LNCaP clone FGC (cell line): Measurements from ENCODE around the gene FBXO31.

Source experiments
- DNase-seq: peaks from one replicate; pipeline ENCODE4 v3.0.0-alpha.2; 2011; ENCODE audit warnings: low read depth
- H3K4me3 ChIP-seq: 2 replicates; pipeline ENCODE4 v1.5.1; 2011; ENCODE audit warnings: mild to moderate bottlenecking, low read depth, low read length, control low read depth
- CTCF ChIP-seq: IDR thresholded peaks from 2 replicates; pipeline ENCODE4 v1.5.1; 2012; ENCODE audit warnings: mild to moderate bottlenecking; ENCODE audit not compliant: control insufficient read depth, insufficient read depth; ENCODE audit errors: extremely low read depth

FBXO31 gene

GRCh38 chr16:87360862-87361610, 22.5 kb downstream of the FBXO31 start:
- no peak for TF ChIP-seq CTCF
- DNase-seq: no peak
- no peak overlapping the region for H3K4me3 ChIP-seq

- no peak for TF ChIP-seq CTCF
- no peak for DNase-seq
- H3K4me3 ChIP-seq: no peak overlapping the region
Observed at GRCh38 chr16:87359121-87359520, 24.5 kb downstream of the FBXO31 start.

GRCh38 chr16:87358696-87359095, 24.9 kb downstream of the FBXO31 start:
- no peak for DNase-seq
- no peak for TF ChIP-seq CTCF
- no peak overlapping the region for H3K4me3 ChIP-seq

- no peak for DNase-seq
- H3K4me3 ChIP-seq: no peak overlapping the region
- TF ChIP-seq CTCF: no peak
Observed at GRCh38 chr16:87358250-87358649, 25.3 kb downstream of the FBXO31 start.

GRCh38 chr16:87356491-87356853, 27.1 kb downstream of the FBXO31 start:
- DNase-seq: no peak
- no peak overlapping the region for H3K4me3 ChIP-seq
- no peak for TF ChIP-seq CTCF

GRCh38 chr16:87353613-87354012, 30.0 kb downstream of the FBXO31 start:
- no peak overlapping the region for H3K4me3 ChIP-seq
- DNase-seq: no peak
- no peak for TF ChIP-seq CTCF

GRCh38 chr16:87352818-87353217, 30.8 kb downstream of the FBXO31 start:
- DNase-seq: no peak
- H3K4me3 ChIP-seq: no peak overlapping the region
- TF ChIP-seq CTCF: no peak
